Natural killer cell treated with Interleukin-12 subunit alpha and Interleukin-12 subunit beta and Interleukin-15 and Interleukin-18, amount 100 ng/mL, for 72 hours (primary cell): ENCODE measurements around the gene PTH1R. TPM values are rescaled to one million over a fixed set of nuclear protein-coding genes. Genes with fewer than 3 reads are reported as not detected.

Source experiments
- ATAC-seq, 2 donors: fragments of 150-1000 bp; cut with Tn5 transposase in 1 of 2; sonication (Bioruptor Pico), chemical (Tn5 transposase) in 1 of 2; 2 replicates each; pipeline ENCODE4 v1.10.0; 2021
- DNase-seq: peaks from one replicate; pipeline ENCODE4 v3.0.0; 2022; ENCODE audit warnings: low spot score
- H3K27ac Mint-ChIP-seq, 2 donors: 1 replicate in 1 of 2; 2 replicates in 1 of 2; pipeline ENCODE4 v1.8.0; 2022; ENCODE audit warnings: mixed read lengths in 2 of 2, mild to moderate bottlenecking in 1 of 2, moderate library complexity in 1 of 2
- H3K27me3 Mint-ChIP-seq, 2 donors: 1 replicate in 1 of 2; 2 replicates in 1 of 2; pipeline ENCODE4 v1.8.0; 2022; ENCODE audit warnings: mixed read lengths in 2 of 2
- H3K36me3 Mint-ChIP-seq: one replicate; pipeline ENCODE4 v1.8.0; 2022; ENCODE audit warnings: mixed read lengths
- H3K4me1 Mint-ChIP-seq, 2 donors: 1 replicate in 1 of 2; 2 replicates in 1 of 2; pipeline ENCODE4 v1.8.0; 2022; ENCODE audit warnings: low read depth in 2 of 2, mixed read lengths in 2 of 2, mild to moderate bottlenecking in 1 of 2
- H3K4me3 Mint-ChIP-seq: one replicate; pipeline ENCODE4 v1.8.0; 2022; ENCODE audit warnings: mixed read lengths
- H3K9me3 Mint-ChIP-seq: 2 replicates; pipeline ENCODE4 v1.8.0; 2022; ENCODE audit warnings: mixed read lengths
- total RNA-seq, 2 donors: library from RNA; stranded (reverse); gene quantifications; one replicate each; pipeline ENCODE4 v1.2.3, GENCODE V29; 2022

PTH1R gene
- total RNA-seq, 2 donors from 2014 or later: not detected

DNA sequence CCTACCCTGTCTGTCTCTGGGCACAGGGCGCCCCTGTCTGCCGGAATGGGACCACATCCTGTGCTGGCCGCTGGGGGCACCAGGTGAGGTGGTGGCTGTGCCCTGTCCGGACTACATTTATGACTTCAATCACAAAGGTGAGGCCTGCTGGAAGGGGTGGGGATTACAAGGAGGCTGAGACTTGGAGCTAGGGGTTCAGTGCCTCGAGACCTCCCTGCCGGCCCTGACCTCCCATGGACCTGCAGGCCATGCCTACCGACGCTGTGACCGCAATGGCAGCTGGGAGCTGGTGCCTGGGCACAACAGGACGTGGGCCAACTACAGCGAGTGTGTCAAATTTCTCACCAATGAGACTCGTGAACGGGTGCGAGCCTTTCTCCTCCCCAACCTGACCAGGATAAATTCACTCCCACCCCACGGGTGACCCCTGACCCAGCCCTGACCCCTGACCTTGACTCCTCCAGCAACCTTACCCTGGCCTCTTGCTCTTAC is 20.4 kb downstream of the PTH1R start:
- Mint-ChIP-seq H3K4me3 (no peak overlapping the region), H3K36me3 (no peaks in the 10 kb centered on the region), H3K27ac (no peak overlapping the region), H3K4me1 (peaks cover 0 to 9% of the 10 kb centered on the region in 2 donors), H3K9me3 (no peaks in the 10 kb centered on the region), H3K27me3 (peaks cover 6 to 12% of the 10 kb centered on the region in 2 donors)
- DNase-seq: no peak
- ATAC-seq: no peak

DNA sequence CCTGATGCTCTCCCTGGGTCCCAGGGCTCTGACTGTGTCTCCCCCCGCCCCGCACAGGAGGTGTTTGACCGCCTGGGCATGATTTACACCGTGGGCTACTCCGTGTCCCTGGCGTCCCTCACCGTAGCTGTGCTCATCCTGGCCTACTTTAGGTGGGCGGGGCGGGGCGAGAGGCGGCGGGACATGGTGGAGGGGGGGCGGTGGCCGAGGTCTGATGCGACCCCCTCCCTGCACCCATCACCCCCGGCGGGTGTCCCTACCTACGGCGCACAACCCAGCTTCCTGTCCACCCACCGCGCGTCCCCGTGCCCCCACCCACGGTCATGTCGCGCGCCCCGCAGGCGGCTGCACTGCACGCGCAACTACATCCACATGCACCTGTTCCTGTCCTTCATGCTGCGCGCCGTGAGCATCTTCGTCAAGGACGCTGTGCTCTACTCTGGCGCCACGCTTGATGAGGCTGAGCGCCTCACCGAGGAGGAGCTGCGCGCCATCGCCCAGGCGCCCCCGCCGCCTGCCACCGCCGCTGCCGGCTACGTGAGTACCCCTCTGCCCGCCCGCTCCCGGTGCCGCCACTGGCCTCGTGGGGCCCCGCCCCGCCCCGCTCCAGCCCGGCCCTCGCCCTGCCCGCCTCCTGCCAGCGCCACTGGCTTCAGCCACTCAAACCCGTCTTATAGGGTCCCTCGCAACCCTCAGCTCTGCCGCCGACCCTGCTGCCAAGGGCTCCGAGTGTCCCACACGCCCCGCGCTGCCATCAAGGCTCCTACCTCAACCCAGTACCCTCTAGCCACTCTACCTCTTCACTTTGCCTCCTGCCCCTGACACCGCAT is 21.0 kb downstream of the PTH1R start:
- Mint-ChIP-seq H3K27me3 (peaks cover 6 to 12% of the 10 kb centered on the region in 2 donors), H3K9me3 (no peaks in the 10 kb centered on the region), H3K4me1 (peaks cover 0 to 9% of the 10 kb centered on the region in 2 donors), H3K4me3 (peak overlapping the region; percentile 22), H3K36me3 (no peaks in the 10 kb centered on the region), H3K27ac (no peak overlapping the region)
- ATAC-seq (peak in 1 of 2 donors; percentile 1), DNase-seq (peak; percentile 59)

DNA sequence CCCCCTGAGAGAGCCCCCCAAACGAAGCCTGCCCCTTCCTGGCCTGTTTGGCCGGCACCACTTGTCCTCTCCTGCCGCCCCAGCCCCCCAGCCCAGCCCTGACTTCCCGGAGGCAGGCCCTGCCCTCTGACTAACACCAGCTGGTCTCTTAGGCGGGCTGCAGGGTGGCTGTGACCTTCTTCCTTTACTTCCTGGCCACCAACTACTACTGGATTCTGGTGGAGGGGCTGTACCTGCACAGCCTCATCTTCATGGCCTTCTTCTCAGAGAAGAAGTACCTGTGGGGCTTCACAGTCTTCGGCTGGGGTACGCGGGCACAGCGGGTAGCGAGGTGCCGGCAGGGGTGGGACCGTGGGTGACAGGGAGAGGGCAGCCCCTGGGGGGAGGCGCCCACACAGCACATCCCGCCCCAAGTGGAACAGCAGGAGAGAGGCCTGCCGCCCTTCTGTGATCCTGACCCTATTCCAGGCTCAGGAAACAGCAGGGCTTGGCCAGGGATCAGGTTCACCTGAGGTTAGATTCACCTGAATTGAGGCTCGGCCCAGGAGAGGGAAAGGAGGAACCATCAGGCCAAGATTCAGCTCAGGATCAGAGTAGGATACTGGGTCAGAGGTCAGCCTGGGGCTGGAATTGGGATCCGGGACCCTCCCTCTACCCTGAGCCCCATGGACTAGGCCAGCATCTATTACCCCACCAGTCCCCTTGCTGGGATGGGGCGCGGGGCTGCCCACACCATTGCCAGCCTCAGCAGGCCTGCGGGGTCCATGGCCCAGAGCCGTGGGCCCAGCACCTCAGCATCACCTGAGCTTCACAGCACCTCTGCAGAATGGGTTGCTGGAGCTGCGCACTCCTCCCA is 21.9 kb downstream of the PTH1R start:
- DNase-seq: no peak
- Mint-ChIP-seq H3K36me3 (no peaks in the 10 kb centered on the region), H3K27ac (no peak overlapping the region), H3K4me1 (peaks cover 0 to 9% of the 10 kb centered on the region in 2 donors), H3K27me3 (peaks cover 6 to 8% of the 10 kb centered on the region in 2 donors), H3K4me3 (peak overlapping the region; percentile 22), H3K9me3 (no peaks in the 10 kb centered on the region)
- no peak for ATAC-seq

DNA sequence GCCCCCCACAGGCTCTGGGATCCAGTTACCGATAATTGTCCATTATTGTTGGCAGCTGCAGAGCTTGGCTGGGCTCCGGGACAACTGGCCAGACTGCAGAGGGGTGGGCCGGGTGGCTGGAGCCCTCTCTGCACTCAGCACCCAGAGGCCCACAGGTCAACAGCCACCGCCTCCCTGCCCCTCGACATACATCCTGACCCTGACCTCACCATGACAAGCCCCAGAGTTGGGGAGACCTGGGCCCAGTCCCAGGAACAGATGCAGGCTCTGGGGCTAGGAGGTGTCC is 22.4 kb downstream of the PTH1R start:
- no peak for ATAC-seq
- no peak overlapping the region for H3K4me3 Mint-ChIP-seq
- no peaks in the 10 kb centered on the region for H3K36me3 Mint-ChIP-seq
- no peak overlapping the region for H3K27ac Mint-ChIP-seq
- peaks cover 6 to 8% of the 10 kb centered on the region in 2 donors for H3K27me3 Mint-ChIP-seq
- H3K4me1 Mint-ChIP-seq: peaks cover 0 to 9% of the 10 kb centered on the region in 2 donors
- H3K9me3 Mint-ChIP-seq: no peaks in the 10 kb centered on the region
- no peak for DNase-seq

DNA sequence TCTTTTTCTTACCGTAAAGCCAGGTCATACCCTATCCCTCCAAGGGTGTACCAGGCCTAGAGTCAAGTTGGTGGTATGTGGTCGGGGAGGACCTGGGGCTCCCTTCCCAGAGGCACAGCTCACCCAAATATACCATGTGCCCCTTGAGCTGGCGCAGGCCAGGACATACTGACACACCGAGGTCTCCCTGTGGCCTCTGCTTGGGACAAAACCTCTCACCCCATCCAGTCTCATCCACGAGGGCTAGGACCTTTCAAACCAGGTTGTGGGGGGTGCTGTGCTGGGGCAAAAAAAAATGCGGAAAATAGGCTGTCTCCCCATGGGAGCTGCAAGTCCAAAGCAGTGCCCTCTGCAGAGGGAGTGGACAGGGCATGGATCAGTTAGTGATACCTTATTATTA is 22.8 kb downstream of the PTH1R start:
- H3K4me1 Mint-ChIP-seq: peaks cover 0 to 5% of the 10 kb centered on the region in 2 donors
- no peaks in the 10 kb centered on the region for H3K36me3 Mint-ChIP-seq
- no peak overlapping the region for H3K4me3 Mint-ChIP-seq
- peaks cover 5 to 6% of the 10 kb centered on the region in 2 donors for H3K27me3 Mint-ChIP-seq
- ATAC-seq (no peak), DNase-seq (no peak)
- no peak overlapping the region for H3K27ac Mint-ChIP-seq
- no peaks in the 10 kb centered on the region for H3K9me3 Mint-ChIP-seq

DNA sequence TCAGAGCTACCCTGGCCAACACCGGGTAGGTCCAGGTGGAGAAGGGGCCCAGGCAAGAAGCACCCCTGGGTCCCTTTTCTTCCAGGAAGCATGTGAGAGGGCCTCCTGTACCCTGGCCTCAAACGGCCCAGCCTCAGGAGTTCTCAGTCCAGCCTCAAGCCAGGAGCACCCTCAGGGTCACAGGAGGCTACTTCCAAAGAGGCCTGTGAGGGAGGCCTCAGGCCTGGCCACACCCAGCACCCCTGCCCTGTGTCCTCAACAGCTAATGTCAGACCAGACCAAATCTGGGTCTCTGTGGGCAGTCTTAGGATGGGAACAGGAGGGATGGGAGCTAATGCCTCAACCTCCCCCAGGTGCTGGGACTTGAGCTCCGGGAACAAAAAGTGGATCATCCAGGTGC is 23.5 kb downstream of the PTH1R start:
- H3K27ac Mint-ChIP-seq: no peak overlapping the region
- ATAC-seq (no peak), DNase-seq (no peak)

DNA sequence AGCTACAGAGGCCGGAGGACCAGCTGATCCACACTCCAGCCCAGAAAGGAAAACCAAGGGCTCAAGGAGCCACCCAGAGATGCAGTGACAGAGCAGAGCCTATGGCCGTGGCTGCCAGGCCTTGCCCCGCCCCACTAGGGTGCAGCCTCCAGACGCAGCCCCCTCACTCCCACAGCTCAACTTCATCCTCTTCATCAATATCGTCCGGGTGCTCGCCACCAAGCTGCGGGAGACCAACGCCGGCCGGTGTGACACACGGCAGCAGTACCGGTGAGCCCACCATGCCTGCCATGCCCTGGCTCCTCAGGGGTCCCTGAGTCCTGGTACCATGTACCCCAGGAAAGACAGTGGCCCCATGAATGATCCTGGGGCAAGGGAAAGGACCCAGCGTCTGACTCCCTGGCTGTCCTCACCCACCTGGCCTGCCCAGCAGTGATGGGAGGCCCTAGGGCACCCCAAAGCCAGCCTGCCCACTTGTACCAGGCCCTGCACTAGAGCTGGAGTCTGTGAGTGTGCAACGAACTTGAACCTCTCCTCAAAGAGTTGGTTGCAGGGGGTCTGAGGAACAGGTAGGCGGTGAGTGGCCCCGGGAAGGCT is 24.2 kb downstream of the PTH1R start:
- Mint-ChIP-seq H3K4me1 (peaks cover 0 to 3% of the 10 kb centered on the region in 2 donors), H3K9me3 (no peaks in the 10 kb centered on the region), H3K4me3 (no peak overlapping the region), H3K27me3 (peaks cover 0 to 6% of the 10 kb centered on the region in 2 donors), H3K27ac (no peak overlapping the region), H3K36me3 (no peaks in the 10 kb centered on the region)
- DNase-seq (no peak), ATAC-seq (no peak)

More for the DNA sequence above, 23.5 kb downstream of the PTH1R start:
- H3K36me3 Mint-ChIP-seq: no peaks in the 10 kb centered on the region
- no peaks in the 10 kb centered on the region for H3K9me3 Mint-ChIP-seq
- H3K4me3 Mint-ChIP-seq: no peak overlapping the region
- peaks cover 1 to 6% of the 10 kb centered on the region in 2 donors for H3K27me3 Mint-ChIP-seq
- H3K4me1 Mint-ChIP-seq: peaks cover 0 to 3% of the 10 kb centered on the region in 2 donors

DNA sequence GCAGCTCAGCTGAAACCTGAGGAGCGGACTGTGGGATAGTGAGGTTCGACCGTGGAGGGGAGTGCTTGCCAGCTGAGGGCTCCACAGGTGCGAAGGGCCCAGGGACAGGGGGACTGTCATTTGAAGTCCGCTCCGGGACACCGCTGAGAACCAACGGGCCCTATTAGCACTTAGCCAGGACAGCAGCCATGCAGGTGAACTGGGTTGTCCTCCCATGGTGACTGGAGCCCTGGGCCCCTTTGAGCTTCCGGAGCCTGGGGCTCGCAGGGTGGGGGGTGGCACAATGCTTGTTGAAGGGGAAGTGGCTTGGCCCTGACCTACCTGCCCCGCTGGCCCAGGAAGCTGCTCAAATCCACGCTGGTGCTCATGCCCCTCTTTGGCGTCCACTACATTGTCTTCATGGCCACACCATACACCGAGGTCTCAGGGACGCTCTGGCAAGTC is 24.7 kb downstream of the PTH1R start:
- no peaks in the 10 kb centered on the region for H3K9me3 Mint-ChIP-seq
- H3K27me3 Mint-ChIP-seq: peaks cover 0 to 6% of the 10 kb centered on the region in 2 donors
- H3K27ac Mint-ChIP-seq: no peak overlapping the region
- H3K36me3 Mint-ChIP-seq: no peaks in the 10 kb centered on the region
- no peak overlapping the region for H3K4me3 Mint-ChIP-seq
- DNase-seq (no peak), ATAC-seq (no peak)
- H3K4me1 Mint-ChIP-seq: peaks cover 0 to 3% of the 10 kb centered on the region in 2 donors

DNA sequence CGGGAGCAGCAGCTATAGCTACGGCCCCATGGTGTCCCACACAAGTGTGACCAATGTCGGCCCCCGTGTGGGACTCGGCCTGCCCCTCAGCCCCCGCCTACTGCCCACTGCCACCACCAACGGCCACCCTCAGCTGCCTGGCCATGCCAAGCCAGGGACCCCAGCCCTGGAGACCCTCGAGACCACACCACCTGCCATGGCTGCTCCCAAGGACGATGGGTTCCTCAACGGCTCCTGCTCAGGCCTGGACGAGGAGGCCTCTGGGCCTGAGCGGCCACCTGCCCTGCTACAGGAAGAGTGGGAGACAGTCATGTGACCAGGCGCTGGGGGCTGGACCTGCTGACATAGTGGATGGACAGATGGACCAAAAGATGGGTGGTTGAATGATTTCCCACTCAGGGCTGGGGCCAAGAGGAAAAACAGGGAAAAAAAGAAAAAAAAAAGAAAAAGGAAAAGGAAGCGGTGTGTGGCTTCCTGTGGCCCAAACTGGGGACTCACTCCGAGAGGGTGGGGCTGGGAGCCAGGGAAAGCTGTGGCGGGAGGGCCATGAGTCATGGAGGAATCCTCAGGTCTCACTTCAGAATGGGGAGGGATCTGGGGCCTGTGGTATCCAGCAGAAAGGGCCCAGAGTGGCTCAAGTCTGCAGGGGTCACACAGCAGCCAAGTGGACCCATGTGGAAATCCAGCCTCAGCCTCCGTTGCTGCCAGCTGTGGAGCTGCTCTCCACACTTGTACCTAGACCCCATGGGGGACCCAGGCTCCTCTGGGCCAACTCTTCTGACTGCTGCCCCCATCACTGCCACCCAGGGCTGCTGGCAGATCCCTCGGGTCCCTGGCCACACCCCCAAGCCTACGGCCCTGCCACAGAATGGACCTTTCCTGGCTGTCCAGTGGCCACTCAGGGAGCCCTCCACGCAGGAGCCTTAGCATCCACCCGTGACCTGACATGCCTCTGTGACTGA is 26.1 kb downstream of the PTH1R start:
- Mint-ChIP-seq H3K27ac (no peak overlapping the region), H3K4me1 (no peaks in the 10 kb centered on the region), H3K4me3 (no peak overlapping the region), H3K27me3 (peaks cover 0 to 6% of the 10 kb centered on the region in 2 donors), H3K9me3 (no peaks in the 10 kb centered on the region), H3K36me3 (no peaks in the 10 kb centered on the region)
- DNase-seq: no peak
- ATAC-seq: no peak

DNA sequence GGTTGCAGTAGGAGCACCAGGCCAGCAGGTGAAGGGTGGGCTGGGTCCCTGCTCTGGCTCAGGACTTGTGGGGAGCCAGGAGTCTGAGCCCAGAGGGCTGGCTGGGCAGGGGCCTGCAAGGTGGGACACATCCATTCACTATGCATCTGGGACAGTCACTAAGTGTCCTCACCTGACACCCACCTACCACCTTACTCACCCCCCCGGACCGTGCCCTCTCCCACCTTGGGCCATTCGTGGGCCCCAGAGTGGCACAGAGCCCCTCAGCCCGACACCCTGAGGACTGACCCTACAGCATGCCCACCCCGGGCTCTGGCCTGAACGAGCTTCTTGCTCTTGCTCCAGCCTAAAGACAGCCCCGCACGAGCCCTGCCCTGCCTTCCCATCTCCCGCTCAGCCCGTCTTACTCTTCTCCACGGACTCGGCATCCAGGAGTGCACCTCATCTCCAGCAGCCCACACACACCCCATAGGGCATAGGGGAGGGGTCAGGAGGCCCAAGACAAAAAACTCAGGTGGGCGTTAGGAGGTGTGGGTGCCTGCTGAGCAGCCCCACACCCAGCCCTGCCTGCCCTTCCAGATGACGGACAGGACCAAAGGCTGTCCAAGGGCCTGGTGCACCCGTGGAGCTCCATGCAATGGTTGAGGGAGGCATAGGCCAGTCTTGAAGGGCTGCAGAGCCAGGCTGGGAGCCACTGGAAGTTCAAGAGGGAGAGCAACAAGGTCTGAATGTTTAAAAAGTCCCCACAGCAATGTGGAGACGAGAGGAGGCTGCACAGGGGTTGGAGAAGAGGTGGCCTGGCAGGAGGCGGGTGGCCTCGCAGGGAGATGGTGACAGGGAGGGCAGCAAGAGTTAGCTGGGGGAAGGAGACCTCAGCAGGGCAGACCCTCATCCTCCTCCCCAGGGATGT is 27.0 kb downstream of the PTH1R start:
- no peaks in the 10 kb centered on the region for H3K27me3 Mint-ChIP-seq
- no peaks in the 10 kb centered on the region for H3K36me3 Mint-ChIP-seq
- DNase-seq: no peak

DNA sequence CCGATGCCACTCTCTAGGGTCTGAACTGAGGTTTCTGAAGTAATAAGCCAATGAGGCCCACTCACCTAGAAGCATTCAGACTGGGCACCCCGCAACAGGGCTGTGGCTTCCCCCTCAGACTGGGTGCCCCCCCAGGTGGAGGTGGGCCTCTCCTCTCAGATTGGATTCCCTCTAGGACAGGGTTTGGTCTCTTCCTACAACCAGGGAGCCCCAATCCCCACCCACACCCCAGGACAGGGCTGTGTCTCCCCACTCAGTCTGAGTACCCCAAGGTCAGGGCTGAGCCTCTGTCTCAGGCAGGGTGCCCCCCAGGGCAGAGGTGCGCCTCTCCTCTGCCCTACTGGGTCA is 27.7 kb downstream of the PTH1R start:
- Mint-ChIP-seq H3K27me3 (no peaks in the 10 kb centered on the region), H3K4me3 (no peak overlapping the region), H3K27ac (no peak overlapping the region), H3K9me3 (no peaks in the 10 kb centered on the region), H3K36me3 (no peaks in the 10 kb centered on the region), H3K4me1 (peaks cover 0 to 4% of the 10 kb centered on the region in 2 donors)
- ATAC-seq (no peak), DNase-seq (no peak)

More for the DNA sequence above, 27.0 kb downstream of the PTH1R start:
- H3K4me3 Mint-ChIP-seq: no peak overlapping the region
- no peak for ATAC-seq
- no peak overlapping the region for H3K27ac Mint-ChIP-seq
- H3K9me3 Mint-ChIP-seq: no peaks in the 10 kb centered on the region
- peaks cover 0 to 4% of the 10 kb centered on the region in 2 donors for H3K4me1 Mint-ChIP-seq
